ENCODE data around the gene ZFAND5.

GRCh38 chr9:72338631-72339030 is 26.4 kb downstream of the ZFAND5 start:
- TF ChIP-seq POLR2A (IDR thresholded peaks at IDR 0.05) (no peak), POLR2AphosphoS5 (IDR thresholded peaks at IDR 0.05) (no peak)
